SK-N-MC (cell line): ENCODE results near the gene PTPRG.

Source experiments
- EZH2 ChIP-seq: fragments of 200-600 bp; sonication (generic); IDR thresholded peaks from one replicate; pipeline ENCODE4 v1.6.1; 2017; ENCODE audit warnings: antibody characterized with exemption
- POLR2AphosphoS5 ChIP-seq: IDR thresholded peaks from 2 replicates; pipeline ENCODE4 v1.6.1; 2012; ENCODE audit warnings: mild to moderate bottlenecking, low read depth, low read length, borderline replicate concordance

DNA sequence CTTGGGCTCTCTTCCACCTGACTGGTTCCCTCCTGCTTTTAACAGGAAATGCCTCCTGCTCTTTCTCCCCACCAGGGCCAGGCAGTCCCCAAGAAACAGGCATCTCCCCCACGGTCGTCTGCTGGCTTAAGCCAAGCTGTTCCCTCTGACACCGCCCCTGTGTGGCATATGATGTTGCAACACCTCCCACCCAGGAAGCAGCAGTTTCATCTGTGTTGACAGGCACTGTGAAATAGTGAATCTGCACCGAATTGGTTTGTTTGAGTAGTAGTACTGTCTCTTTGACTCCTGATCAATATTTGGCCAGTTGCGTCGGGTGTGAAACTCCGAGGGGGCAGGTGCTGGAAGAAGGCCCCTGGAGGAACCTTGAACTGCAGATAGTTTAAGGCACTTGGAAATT, 623.2 kb downstream of the PTPRG start:
- TF ChIP-seq EZH2 (no peak), POLR2AphosphoS5 (no peak)
